IMR-90 (cell line): Measurements from ENCODE around the gene NUP153. TPM values are rescaled to one million over a fixed set of nuclear protein-coding genes. Genes with fewer than 3 reads are reported as not detected.
"Not testable (repeated sequence)": the region's sequence is repeated elsewhere in the genome, so short reads cannot be mapped to it uniquely, and the experiment has no call there.

Experiments used
- ATAC-seq: fragments of 200-7000 bp; cut with Tn5 transposase; 2 replicates; pipeline ENCODE4 v1.9.1; 2020; ENCODE audit warnings: low read depth, mild to moderate bottlenecking, moderate library complexity
- BruUV-seq: library from RNA; stranded (reverse); fragments of 400-500 nt; replicated peaks from 2 replicates; lab custom pipeline; 2021; lab: Mats Ljungman, UMichigan
- CTCF ChIA-PET: fragments of 300-600 bp; formaldehyde crosslinking; extraction: SDS; loops from one replicate; lab custom pipeline; 2021; ENCODE audit warnings: antibody characterized with exemption; lab: Yijun Ruan, JAX
- POLR2A ChIA-PET: fragments of 300-600 bp; sonication (Branson Sonifier 250); formaldehyde crosslinking; loops from one replicate; lab custom pipeline; 2022; ENCODE audit warnings: antibody characterized with exemption; ENCODE audit not compliant: unreplicated experiment; lab: Charles Lee
- DNase-seq: peaks from one replicate; pipeline ENCODE4 v3.0.0; 2013
- H2AFZ ChIP-seq: replicated peaks from 2 replicates; pipeline ENCODE3; 2013; ENCODE audit warnings: low read length, mild to moderate bottlenecking; ENCODE audit not compliant: poor library complexity
- H2AK5ac ChIP-seq: 2 replicates; pipeline ENCODE4 v1.6.1; 2013; ENCODE audit warnings: low read depth, low read length, inconsistent platforms
- H2AK9ac ChIP-seq: replicated peaks from 2 replicates; pipeline ENCODE3; 2013; ENCODE audit warnings: mild to moderate bottlenecking, low read depth, low read length, moderate library complexity; ENCODE audit not compliant: poor library complexity
- H2BK120ac ChIP-seq: 2 replicates; pipeline ENCODE4 v1.6.1; 2013; ENCODE audit warnings: low read depth, low read length, inconsistent platforms
- H2BK15ac ChIP-seq: 3 replicates; pipeline ENCODE4 v1.6.1; 2013; ENCODE audit warnings: low read depth, low read length, inconsistent platforms
- H2BK20ac ChIP-seq: 2 replicates; pipeline ENCODE4 v1.6.1; 2013; ENCODE audit warnings: low read depth, mild to moderate bottlenecking, inconsistent platforms, low read length, moderate library complexity
- H2BK5ac ChIP-seq: 2 replicates; pipeline ENCODE4 v1.6.1; 2013; ENCODE audit warnings: mild to moderate bottlenecking, low read depth, low read length, inconsistent platforms; ENCODE audit not compliant: poor library complexity, severe bottlenecking
- H3K14ac ChIP-seq: replicated peaks from 2 replicates; pipeline ENCODE4 v1.6.1; 2013; ENCODE audit warnings: low read depth, low read length, inconsistent platforms
- H3K18ac ChIP-seq: 2 replicates; pipeline ENCODE4 v1.6.1; 2013; ENCODE audit warnings: low read depth, low read length, control low read depth
- H3K23ac ChIP-seq: 2 replicates; pipeline ENCODE4 v1.6.1; 2013; ENCODE audit warnings: low read depth, low read length, inconsistent platforms
- H3K27ac ChIP-seq: 2 replicates; pipeline ENCODE4 v1.5.1; 2013; ENCODE audit warnings: mild to moderate bottlenecking, control low read depth, low read length; ENCODE audit not compliant: insufficient read depth
- H3K27me3 ChIP-seq: 2 replicates; pipeline ENCODE4 v1.6.1; 2013; ENCODE audit warnings: low read length; ENCODE audit not compliant: control insufficient read depth, insufficient read depth
- H3K36me3 ChIP-seq: 2 replicates; pipeline ENCODE4 v1.6.1; 2013; ENCODE audit warnings: low read length, mixed read lengths; ENCODE audit not compliant: control insufficient read depth, insufficient read depth
- H3K4ac ChIP-seq: 2 replicates; pipeline ENCODE4 v1.6.1; 2013; ENCODE audit warnings: low read depth, low read length, inconsistent platforms
- H3K4me1 ChIP-seq: 2 replicates; pipeline ENCODE4 v1.6.1; 2013; ENCODE audit warnings: low read length, mixed read lengths; ENCODE audit not compliant: control insufficient read depth, insufficient read depth
- H3K4me2 ChIP-seq: 2 replicates; pipeline ENCODE4 v1.6.1; 2013; ENCODE audit warnings: low read depth, mild to moderate bottlenecking, control low read depth, low read length, moderate library complexity
- H3K4me3 ChIP-seq: 2 replicates; pipeline ENCODE4 v1.5.1; 2013; ENCODE audit warnings: low read depth, mild to moderate bottlenecking, control low read depth, low read length, moderate library complexity; ENCODE audit not compliant: insufficient read depth
- H3K56ac ChIP-seq: 2 replicates; pipeline ENCODE4 v1.6.1; 2013; ENCODE audit warnings: low read length, inconsistent platforms; ENCODE audit not compliant: insufficient read depth; ENCODE audit errors: extremely low read depth
- H3K79me1 ChIP-seq, 2 experiments: 2 replicates each; pipeline ENCODE4 v1.6.1; 2013; ENCODE audit warnings: low read length in 2 of 2, inconsistent platforms in 1 of 2, low read depth in 1 of 2
- H3K9ac ChIP-seq: 2 replicates; pipeline ENCODE4 v1.6.1; 2013; ENCODE audit warnings: low read depth, low read length, control low read depth
- H3K9me1 ChIP-seq: 2 replicates; pipeline ENCODE4 v1.6.1; 2013; ENCODE audit warnings: low read length, inconsistent platforms; ENCODE audit not compliant: insufficient read depth
- H3K9me3 ChIP-seq: 2 replicates; pipeline ENCODE4 v1.6.1; 2013; ENCODE audit warnings: low read length; ENCODE audit not compliant: control insufficient read depth, insufficient read depth
- H4K20me1 ChIP-seq: 2 replicates; pipeline ENCODE4 v1.6.1; 2013; ENCODE audit warnings: low read length, inconsistent platforms; ENCODE audit not compliant: insufficient read depth
- H4K5ac ChIP-seq: 2 replicates; pipeline ENCODE4 v1.6.1; 2013; ENCODE audit warnings: mild to moderate bottlenecking, low read depth, low read length, control low read depth
- H4K8ac ChIP-seq, 2 experiments: 2 replicates each; pipeline ENCODE4 v1.6.1; 2013; ENCODE audit warnings: low read depth in 2 of 2, low read length in 2 of 2, control low read depth in 1 of 2, inconsistent platforms in 1 of 2
- H4K91ac ChIP-seq: 2 replicates; pipeline ENCODE4 v1.6.1; 2013; ENCODE audit warnings: low read depth, low read length, inconsistent platforms; ENCODE audit not compliant: insufficient read depth
- WGBS, 2 experiments: methylation state at CpG; one replicate each; pipeline versions ENCODE4 v1.1.5 to v1.1.7; 2013; ENCODE audit warnings: missing lambda C conversion rate in 2 of 2; ENCODE audit not compliant: insufficient read length in 1 of 2; ENCODE audit errors: extremely low coverage in 2 of 2; 5-methylcytosine and 5-hydroxymethylcytosine counted together
- dilution Hi-C: fragments of 300-500 bp; cut with HindIII; formaldehyde crosslinking; loops from one replicate; pipeline ENCODE4 v1.14.3; 2018; ENCODE audit warnings: low sequenced_read_pairs; ENCODE audit not compliant: unreplicated experiment
- in situ Hi-C: fragments of 300-500 bp; cut with MboI; formaldehyde crosslinking; loops from 3 replicates; pipeline ENCODE4 v1.14.3; 2019; ENCODE audit warnings: low sequenced_read_pairs, inconsistent platforms, mixed read lengths
- intact Hi-C: fragments of 100-400 bp; cut with micrococcal nuclease; formaldehyde crosslinking; loops from 2 replicates; pipeline ENCODE4 v1.10.0; 2022
- polyA plus RNA-seq, 3 experiments: library from polyadenylated mRNA; depleted of rRNA; stranded (reverse); fragments of >200 nt; gene quantifications; 2 replicates each; pipeline ENCODE4 v1.2.3, GENCODE V29; 2012; ENCODE audit warnings: low replicate concordance in 1 of 3
- total RNA-seq: library from RNA; depleted of rRNA; stranded (reverse); fragments of >200 nt; gene quantifications from 2 replicates; pipeline ENCODE4 v1.2.3, GENCODE V29; 2012

The NUP153 gene
- total and polyA plus RNA-seq, 2 of the 4 experiments (the other 2 are of a cell fraction) = 17.2 to 39.4 TPM

- H3K56ac ChIP-seq, H4K8ac ChIP-seq, H2AK9ac ChIP-seq, DNase-seq, H2BK15ac ChIP-seq, H3K4me2 ChIP-seq, H2BK5ac ChIP-seq, POLR2A ChIA-PET, H2AFZ ChIP-seq, H3K9ac ChIP-seq, H3K36me3 ChIP-seq, H3K27me3 ChIP-seq, ATAC-seq, H3K4me1 ChIP-seq, H3K4ac ChIP-seq, H3K18ac ChIP-seq, H2BK20ac ChIP-seq, H4K20me1 ChIP-seq, H3K27ac ChIP-seq, CTCF ChIA-PET, H3K9me1 ChIP-seq, H4K5ac ChIP-seq, H3K9me3 ChIP-seq, H3K4me3 ChIP-seq, BruUV-seq, H2BK120ac ChIP-seq, intact Hi-C loops, H4K91ac ChIP-seq, H2AK5ac ChIP-seq, H3K79me1 ChIP-seq, dilution Hi-C loops, H3K14ac ChIP-seq, H3K23ac ChIP-seq: not testable (repeated sequence)
- 96 to 100% methylated on average over 8 to 13 of the region's 13 CpGs for WGBS, 2 experiments
- in situ Hi-C loops = loop anchor here (10.0 kb wide), 1 partner anchor 302 kb away; the partner anchor contains the start of gene RBM24
Observed at GRCh38 chr6:17586623-17587022, 120.1 kb downstream of the NUP153 start.
